Breast epithelium (tissue), 4 donors: ENCODE measurements around the gene UMPS. TPM values are rescaled to one million over a fixed set of nuclear protein-coding genes. Genes with fewer than 3 reads are reported as not detected.
A peak's percentile ranks its signal among the peaks of the same experiment; 100 is the strongest.

Experiments used
- DNase-seq, 2 donors: peaks; one replicate each; pipeline ENCODE4 v3.0.0-alpha.2; 2019; ENCODE audit warnings: low spot score in 2 of 2
- H3K27ac ChIP-seq, 2 donors: fragments of 200-600 bp; sonication (generic) in 1 of 2; one replicate each; pipeline ENCODE4 v1.5.1; 2016 to 2019; ENCODE audit warnings: mild to moderate bottlenecking in 1 of 2
- H3K27me3 ChIP-seq, 2 donors: fragments of 200-600 bp; sonication (generic) in 1 of 2; one replicate each; pipeline versions ENCODE4 v1.5.1 to v1.6.0; 2017 to 2019; ENCODE audit warnings: control low read depth in 1 of 2, mild to moderate bottlenecking in 1 of 2
- H3K36me3 ChIP-seq: fragments of 200-600 bp; one replicate; pipeline ENCODE4 v1.5.1; 2019
- H3K4me1 ChIP-seq, 2 donors: fragments of 200-600 bp; sonication (generic); one replicate each; pipeline ENCODE4 v1.5.1; 2016 to 2019; ENCODE audit warnings: control low read depth in 1 of 2
- H3K4me3 ChIP-seq, 3 donors: fragments of 200-600 bp; sonication (generic); 1 replicate in 2 of 3; 2 replicates in 1 of 3; pipeline ENCODE4 v1.5.1; 2016 to 2019; ENCODE audit warnings: mild to moderate bottlenecking in 3 of 3, moderate library complexity in 2 of 3
- H3K9me3 ChIP-seq, 2 donors: fragments of 200-600 bp; sonication (generic) in 1 of 2; one replicate each; pipeline ENCODE4 v1.5.1; 2016 to 2019; ENCODE audit warnings: control low read depth in 1 of 2
- CTCF ChIP-seq, 3 donors: fragments of 450-650 bp; IDR thresholded peaks; one replicate each; pipeline ENCODE4 v1.5.1; 2016 to 2017; ENCODE audit warnings: antibody characterized with exemption in 3 of 3, mild to moderate bottlenecking in 3 of 3, moderate library complexity in 3 of 3
- POLR2A ChIP-seq: fragments of 450-650 bp; IDR thresholded peaks from one replicate; pipeline ENCODE4 v1.6.1; 2016; ENCODE audit warnings: antibody characterized with exemption, mild to moderate bottlenecking, moderate library complexity
- POLR2AphosphoS5 ChIP-seq, 3 donors: sonication (generic); formaldehyde crosslinking; IDR thresholded peaks; one replicate each; pipeline ENCODE4 v1.6.1; 2017; ENCODE audit warnings: antibody characterized with exemption in 3 of 3
- intact Hi-C: fragments of 100-400 bp; cut with DNase I; formaldehyde crosslinking; loops from one replicate; pipeline ENCODE4 v1.15.1; 2023; ENCODE audit warnings: low total_unique reads
- total RNA-seq, 3 donors: library from RNA; depleted of rRNA; stranded (reverse); fragments of >200 nt; gene quantifications; one replicate each; pipeline ENCODE4 v1.1.0, GENCODE V29; 2016

UMPS gene
- total RNA-seq, 3 donors from 2014 or later: 18.4 to 34.1 (median 28.0) TPM

DNA sequence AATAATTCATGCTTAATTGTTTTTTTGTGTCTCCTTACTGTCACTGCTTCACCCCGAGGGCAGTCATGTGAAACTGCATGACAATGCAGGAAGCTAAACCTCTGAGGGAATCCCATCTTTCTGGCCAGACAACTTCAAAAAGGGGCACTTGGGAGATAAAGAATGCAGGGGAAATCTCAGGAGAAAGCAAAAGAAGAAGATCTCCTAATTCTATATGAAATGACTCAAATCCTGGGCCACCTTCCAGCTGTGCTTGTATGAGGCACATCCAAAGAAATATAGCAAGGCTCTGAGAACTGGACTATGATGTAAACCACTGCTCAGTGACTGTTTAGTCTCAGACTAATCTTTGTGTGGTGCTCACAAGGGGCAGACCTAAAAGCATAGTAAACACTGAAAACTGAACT lies 22.6 kb upstream of the UMPS start:
- H3K4me3 ChIP-seq: no peak overlapping the region
- no peak for DNase-seq
- TF ChIP-seq CTCF (IDR thresholded peaks at IDR 0.05): no peak
- no peak for TF ChIP-seq POLR2AphosphoS5 (IDR thresholded peaks at IDR 0.05)
- TF ChIP-seq POLR2A: no peak
- H3K27me3 ChIP-seq: no peaks in the 10 kb centered on the region
- no peaks in the 10 kb centered on the region for H3K36me3 ChIP-seq
- no peaks in the 10 kb centered on the region for H3K9me3 ChIP-seq
- intact Hi-C loops: no loop called here
- no peaks in the 10 kb centered on the region for H3K4me1 ChIP-seq
- no peak overlapping the region for H3K27ac ChIP-seq

DNA sequence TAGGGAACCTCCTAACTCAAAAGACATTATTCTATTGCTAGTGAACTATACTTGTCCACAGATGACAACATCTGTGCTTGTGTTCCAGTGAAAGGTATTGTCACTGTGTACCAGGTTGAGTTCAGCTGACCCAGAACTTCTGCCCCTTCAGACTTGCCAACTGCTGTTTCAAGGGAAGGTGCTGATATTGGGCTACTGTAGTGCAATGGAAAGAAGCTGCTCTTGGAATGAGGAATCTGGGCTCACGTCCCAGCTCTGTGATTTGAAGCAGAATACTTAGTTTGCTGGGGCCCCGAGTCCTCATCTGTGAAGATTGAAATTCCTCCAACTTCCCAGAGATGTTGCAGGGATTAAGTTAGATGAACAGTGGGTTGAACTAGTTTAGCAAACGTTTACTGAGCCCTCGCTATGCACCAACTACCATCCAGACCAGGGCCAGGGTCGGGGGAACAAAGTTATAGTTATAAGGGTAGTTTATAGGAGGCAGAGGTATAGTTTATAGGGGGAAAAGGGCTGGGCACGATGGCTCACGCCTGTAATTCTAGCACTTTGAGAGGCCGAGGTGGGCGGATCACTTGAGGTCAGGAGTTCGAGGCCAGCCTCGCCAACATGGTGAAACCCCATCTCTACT lies 15.9 kb upstream of the UMPS start:
- TF ChIP-seq POLR2AphosphoS5 (IDR thresholded peaks at IDR 0.05) (no peak), CTCF (IDR thresholded peaks at IDR 0.05) (no peak), POLR2A (no peak)
- H3K36me3 ChIP-seq: no peaks in the 10 kb centered on the region
- no peak overlapping the region for H3K27ac ChIP-seq
- DNase-seq: no peak
- H3K4me1 ChIP-seq: no peaks in the 10 kb centered on the region
- H3K27me3 ChIP-seq: no peaks in the 10 kb centered on the region
- intact Hi-C loops: no loop called here
- no peak overlapping the region for H3K4me3 ChIP-seq
- H3K9me3 ChIP-seq: no peaks in the 10 kb centered on the region

GRCh38 chr3:124722589-124722988 lies 7.7 kb upstream of the UMPS start:
- Histone ChIP-seq H3K27me3 (peaks cover 0 to under 1% of the 10 kb centered on the region in 2 donors), H3K27ac (no peak overlapping the region), H3K4me3 (no peak overlapping the region), H3K36me3 (no peaks in the 10 kb centered on the region), H3K4me1 (no peaks in the 10 kb centered on the region), H3K9me3 (no peaks in the 10 kb centered on the region)
- TF ChIP-seq POLR2AphosphoS5 (IDR thresholded peaks at IDR 0.05) (no peak), CTCF (IDR thresholded peaks at IDR 0.05) (no peak), POLR2A (no peak)
- DNase-seq: no peak
- intact Hi-C loops: no loop called here

GRCh38 chr3:124730941-124731297 lies 667 bp downstream of the UMPS start:
- Histone ChIP-seq H3K36me3 (no peaks in the 10 kb centered on the region), H3K27ac (peak overlapping the region in 1 of 2 donors; percentile 75), H3K27me3 (peaks cover 0 to 5% of the 10 kb centered on the region in 2 donors), H3K4me3 (peak overlapping the region; percentile 87 to 91 (median 90)), H3K4me1 (no peaks in the 10 kb centered on the region), H3K9me3 (no peaks in the 10 kb centered on the region)
- DNase-seq: no peak
- TF ChIP-seq CTCF (IDR thresholded peaks at IDR 0.05) (no peak), POLR2A (no peak)
- intact Hi-C loops: no loop called here

DNA sequence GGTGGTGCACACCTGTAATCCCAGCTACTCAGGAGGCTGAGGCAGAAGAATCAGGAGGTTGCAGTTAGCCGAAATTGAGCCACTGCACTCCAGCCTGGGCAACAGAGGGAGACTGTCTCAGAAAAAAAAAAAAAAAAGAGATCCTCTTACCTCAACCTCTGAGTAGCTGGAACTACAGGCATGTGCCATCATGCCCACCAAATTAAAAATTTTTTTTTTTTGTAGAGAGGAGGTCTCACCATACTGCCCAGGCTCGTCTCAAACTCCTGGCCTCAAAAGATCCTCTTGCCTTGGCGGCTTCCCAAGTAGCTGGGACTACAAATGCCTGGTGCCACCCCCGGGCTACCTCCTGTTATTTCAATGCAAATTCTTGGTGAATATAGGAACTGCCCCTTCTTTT lies 1.5 kb downstream of the UMPS start:
- no peaks in the 10 kb centered on the region for H3K4me1 ChIP-seq
- DNase-seq: no peak
- TF ChIP-seq POLR2A: no peak
- no peak for TF ChIP-seq POLR2AphosphoS5 (IDR thresholded peaks at IDR 0.05)
- TF ChIP-seq CTCF (IDR thresholded peaks at IDR 0.05): no peak
- no peaks in the 10 kb centered on the region for H3K36me3 ChIP-seq
- intact Hi-C loops: no loop called here
- H3K27ac ChIP-seq: no peak overlapping the region
- H3K4me3 ChIP-seq: no peak overlapping the region
- no peaks in the 10 kb centered on the region for H3K9me3 ChIP-seq
- peaks cover 0 to 5% of the 10 kb centered on the region in 2 donors for H3K27me3 ChIP-seq
